Measurements from ENCODE around the gene RNF217. TPM values are rescaled to one million over a fixed set of nuclear protein-coding genes. Genes with fewer than 3 reads are reported as not detected.

RNF217 gene
- total RNA-seq, 1 experiment from 2014 or later, result 12.2 TPM

DNA sequence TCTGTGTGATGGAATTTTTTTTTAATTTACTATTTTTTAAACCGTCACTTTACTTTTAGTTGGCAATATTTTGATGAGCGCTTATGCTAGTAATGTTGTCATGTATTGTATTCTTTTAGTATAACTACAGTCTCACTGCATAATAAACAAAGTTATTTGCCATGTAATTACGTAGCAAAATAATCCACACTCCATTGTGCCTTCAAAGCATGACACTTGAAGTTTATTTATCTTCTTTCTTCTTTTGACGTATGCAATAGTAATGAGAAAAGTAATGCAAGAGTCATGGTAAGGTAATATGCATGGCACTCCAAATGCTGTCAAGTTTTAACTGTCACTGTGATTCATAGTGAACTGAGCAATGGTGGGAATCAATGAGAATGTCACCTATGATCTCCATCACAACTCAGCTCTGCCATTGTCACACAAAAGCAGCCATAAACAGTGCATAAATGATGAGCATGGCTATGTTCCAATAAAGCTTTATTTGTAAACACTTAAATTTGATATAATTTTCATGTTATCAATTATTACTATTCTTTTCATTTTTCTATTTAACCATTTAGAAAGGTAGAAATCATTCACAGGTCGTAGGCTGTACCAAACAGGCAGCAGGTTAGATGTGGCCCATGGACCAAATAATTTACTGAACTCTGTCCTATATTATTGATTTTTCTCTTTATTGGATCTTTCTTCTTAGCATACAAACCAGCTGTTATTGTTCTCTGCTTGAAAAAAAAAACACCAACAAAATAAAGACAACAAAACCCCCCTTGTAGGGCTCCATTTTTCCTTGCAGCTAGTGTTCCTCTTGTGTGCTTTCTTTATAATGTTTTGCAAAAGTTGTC, 27.1 kb downstream of the RNF217 start (continued):
- TF ChIP-seq ZNF317 (CRISPR knock-in tag; IDR thresholded peaks at IDR 0.05; ENCODE audit: borderline replicate concordance, low read depth), result no peak

DNA sequence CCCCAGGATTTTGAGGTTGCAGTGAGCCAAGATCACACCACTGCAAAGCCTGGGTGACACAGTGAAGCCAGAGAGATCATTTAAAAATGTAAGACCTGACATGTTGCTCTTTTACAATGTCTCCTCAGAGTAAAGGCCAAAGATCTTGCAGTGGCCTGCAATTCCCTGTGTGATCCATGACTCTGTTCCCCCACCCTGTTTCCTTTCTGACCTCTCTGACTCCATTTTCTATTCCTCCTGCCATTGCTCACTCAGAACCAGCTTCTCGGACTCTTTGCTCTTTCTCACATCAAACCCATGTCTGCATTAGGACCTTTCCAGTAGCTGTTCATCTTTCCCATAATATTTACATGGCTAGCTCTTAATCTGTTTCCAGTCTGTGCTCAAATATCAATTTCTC, 28.8 kb downstream of the RNF217 start:
- ATAC-seq (no peak), DNase-seq (ENCODE audit: low spot score) (no peak)
- Mint-ChIP-seq H3K4me1 (peaks cover 21% of the 10 kb centered on the region), H3K27me3 (ENCODE audit: low read depth) (no peaks in the 10 kb centered on the region), H3K4me3 (no peak overlapping the region), H3K9me3 (peaks cover 13% of the 10 kb centered on the region), H3K36me3 (peaks cover 12% of the 10 kb centered on the region), H3K27ac (peak overlapping the region; percentile 35; the same call in 1 of the 2 replicates)
- no peak for TF ChIP-seq HMGA2 (CRISPR knock-in tag; IDR thresholded peaks at IDR 0.05)
- no peak for TF ChIP-seq PRRX2 (CRISPR knock-in tag; IDR thresholded peaks at IDR 0.05)
- no peak for TF ChIP-seq SP1 (CRISPR knock-in tag; conservative IDR thresholded peaks at IDR 0.05)
- no peak for TF ChIP-seq NFYB (CRISPR knock-in tag; conservative IDR thresholded peaks at IDR 0.05; ENCODE audit: low read depth)
- ChIA-PET CTCF (no interaction called here), POLR2A (no interaction called here)

DNA sequence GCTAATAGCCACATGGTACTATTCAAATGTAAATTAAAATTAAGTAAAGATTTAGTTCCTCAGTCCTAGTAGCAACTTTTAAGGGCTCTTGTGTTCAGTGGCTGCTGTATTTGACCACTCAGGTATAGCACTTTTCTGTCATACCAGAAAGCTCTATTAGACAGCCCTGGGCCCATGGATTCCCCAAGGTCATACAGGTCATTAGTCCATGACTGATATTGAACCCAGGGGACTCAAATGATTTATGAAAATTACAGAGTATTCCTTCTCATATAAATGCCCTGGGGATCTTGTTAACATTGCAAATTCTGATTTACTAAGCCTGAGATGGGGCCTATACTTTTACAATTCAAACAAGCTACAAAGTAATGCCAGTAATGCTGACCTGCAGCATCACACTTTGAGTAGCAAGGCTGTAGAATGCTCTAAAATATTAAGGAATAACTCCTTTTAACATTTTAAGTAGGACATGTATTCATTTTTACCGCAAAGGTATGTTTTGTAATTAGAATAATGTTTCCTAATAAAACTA, 29.6 kb downstream of the RNF217 start:
- peaks cover 13% of the 10 kb centered on the region for H3K9me3 Mint-ChIP-seq
- no peaks in the 10 kb centered on the region for H3K27me3 Mint-ChIP-seq (ENCODE audit: low read depth)
- CTCF ChIA-PET, result no interaction called here
- H3K36me3 Mint-ChIP-seq, result peaks cover 12% of the 10 kb centered on the region
- H3K27ac Mint-ChIP-seq, result no peak overlapping the region
- no peak overlapping the region for H3K4me3 Mint-ChIP-seq
- ATAC-seq (no peak), DNase-seq (ENCODE audit: low spot score) (no peak)
- no peak for TF ChIP-seq MXD4 (CRISPR knock-in tag; IDR thresholded peaks at IDR 0.05; ENCODE audit: borderline replicate concordance)
- TF ChIP-seq, protein P1, sequence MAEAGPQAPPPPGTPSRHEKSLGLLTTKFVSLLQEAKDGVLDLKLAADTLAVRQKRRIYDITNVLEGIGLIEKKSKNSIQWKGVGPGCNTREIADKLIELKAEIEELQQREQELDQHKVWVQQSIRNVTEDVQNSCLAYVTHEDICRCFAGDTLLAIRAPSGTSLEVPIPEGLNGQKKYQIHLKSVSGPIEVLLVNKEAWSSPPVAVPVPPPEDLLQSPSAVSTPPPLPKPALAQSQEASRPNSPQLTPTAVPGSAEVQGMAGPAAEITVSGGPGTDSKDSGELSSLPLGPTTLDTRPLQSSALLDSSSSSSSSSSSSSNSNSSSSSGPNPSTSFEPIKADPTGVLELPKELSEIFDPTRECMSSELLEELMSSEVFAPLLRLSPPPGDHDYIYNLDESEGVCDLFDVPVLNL (CRISPR knock-in tag; IDR thresholded peaks at IDR 0.05; ENCODE audit: borderline replicate concordance, low read depth), result no peak
- H3K4me1 Mint-ChIP-seq, result peaks cover 21% of the 10 kb centered on the region
- POLR2A ChIA-PET, result no interaction called here

DNA sequence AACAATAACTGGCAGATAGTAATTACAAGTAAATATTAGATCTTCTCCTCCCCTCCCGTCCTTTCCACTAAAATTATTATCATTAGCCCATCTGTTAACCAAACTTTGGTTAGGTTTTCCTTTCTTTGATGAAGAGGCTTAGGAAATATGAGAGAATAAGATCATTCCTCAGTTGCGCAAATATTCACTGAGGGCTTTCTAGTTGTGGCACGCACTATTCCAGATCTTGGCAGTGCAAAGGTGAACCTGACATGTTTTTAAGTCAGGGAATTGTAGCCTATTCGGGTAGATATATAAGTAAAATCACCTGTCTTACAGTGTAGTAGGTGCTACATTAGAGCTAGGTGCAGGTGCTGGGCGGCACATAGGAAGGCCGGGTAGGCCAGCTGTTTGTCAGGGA, 31.1 kb downstream of the RNF217 start:
- TF ChIP-seq, protein P2, sequence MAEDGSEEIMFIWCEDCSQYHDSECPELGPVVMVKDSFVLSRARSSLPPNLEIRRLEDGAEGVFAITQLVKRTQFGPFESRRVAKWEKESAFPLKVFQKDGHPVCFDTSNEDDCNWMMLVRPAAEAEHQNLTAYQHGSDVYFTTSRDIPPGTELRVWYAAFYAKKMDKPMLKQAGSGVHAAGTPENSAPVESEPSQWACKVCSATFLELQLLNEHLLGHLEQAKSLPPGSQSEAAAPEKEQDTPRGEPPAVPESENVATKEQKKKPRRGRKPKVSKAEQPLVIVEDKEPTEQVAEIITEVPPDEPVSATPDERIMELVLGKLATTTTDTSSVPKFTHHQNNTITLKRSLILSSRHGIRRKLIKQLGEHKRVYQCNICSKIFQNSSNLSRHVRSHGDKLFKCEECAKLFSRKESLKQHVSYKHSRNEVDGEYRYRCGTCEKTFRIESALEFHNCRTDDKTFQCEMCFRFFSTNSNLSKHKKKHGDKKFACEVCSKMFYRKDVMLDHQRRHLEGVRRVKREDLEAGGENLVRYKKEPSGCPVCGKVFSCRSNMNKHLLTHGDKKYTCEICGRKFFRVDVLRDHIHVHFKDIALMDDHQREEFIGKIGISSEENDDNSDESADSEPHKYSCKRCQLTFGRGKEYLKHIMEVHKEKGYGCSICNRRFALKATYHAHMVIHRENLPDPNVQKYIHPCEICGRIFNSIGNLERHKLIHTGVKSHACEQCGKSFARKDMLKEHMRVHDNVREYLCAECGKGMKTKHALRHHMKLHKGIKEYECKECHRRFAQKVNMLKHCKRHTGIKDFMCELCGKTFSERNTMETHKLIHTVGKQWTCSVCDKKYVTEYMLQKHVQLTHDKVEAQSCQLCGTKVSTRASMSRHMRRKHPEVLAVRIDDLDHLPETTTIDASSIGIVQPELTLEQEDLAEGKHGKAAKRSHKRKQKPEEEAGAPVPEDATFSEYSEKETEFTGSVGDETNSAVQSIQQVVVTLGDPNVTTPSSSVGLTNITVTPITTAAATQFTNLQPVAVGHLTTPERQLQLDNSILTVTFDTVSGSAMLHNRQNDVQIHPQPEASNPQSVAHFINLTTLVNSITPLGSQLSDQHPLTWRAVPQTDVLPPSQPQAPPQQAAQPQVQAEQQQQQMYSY (CRISPR knock-in tag; IDR thresholded peaks at IDR 0.05), result no peak
- TF ChIP-seq, protein P3, sequence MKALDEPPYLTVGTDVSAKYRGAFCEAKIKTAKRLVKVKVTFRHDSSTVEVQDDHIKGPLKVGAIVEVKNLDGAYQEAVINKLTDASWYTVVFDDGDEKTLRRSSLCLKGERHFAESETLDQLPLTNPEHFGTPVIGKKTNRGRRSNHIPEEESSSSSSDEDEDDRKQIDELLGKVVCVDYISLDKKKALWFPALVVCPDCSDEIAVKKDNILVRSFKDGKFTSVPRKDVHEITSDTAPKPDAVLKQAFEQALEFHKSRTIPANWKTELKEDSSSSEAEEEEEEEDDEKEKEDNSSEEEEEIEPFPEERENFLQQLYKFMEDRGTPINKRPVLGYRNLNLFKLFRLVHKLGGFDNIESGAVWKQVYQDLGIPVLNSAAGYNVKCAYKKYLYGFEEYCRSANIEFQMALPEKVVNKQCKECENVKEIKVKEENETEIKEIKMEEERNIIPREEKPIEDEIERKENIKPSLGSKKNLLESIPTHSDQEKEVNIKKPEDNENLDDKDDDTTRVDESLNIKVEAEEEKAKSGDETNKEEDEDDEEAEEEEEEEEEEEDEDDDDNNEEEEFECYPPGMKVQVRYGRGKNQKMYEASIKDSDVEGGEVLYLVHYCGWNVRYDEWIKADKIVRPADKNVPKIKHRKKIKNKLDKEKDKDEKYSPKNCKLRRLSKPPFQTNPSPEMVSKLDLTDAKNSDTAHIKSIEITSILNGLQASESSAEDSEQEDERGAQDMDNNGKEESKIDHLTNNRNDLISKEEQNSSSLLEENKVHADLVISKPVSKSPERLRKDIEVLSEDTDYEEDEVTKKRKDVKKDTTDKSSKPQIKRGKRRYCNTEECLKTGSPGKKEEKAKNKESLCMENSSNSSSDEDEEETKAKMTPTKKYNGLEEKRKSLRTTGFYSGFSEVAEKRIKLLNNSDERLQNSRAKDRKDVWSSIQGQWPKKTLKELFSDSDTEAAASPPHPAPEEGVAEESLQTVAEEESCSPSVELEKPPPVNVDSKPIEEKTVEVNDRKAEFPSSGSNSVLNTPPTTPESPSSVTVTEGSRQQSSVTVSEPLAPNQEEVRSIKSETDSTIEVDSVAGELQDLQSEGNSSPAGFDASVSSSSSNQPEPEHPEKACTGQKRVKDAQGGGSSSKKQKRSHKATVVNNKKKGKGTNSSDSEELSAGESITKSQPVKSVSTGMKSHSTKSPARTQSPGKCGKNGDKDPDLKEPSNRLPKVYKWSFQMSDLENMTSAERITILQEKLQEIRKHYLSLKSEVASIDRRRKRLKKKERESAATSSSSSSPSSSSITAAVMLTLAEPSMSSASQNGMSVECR (CRISPR knock-in tag; IDR thresholded peaks at IDR 0.05; ENCODE audit: borderline replicate concordance), result no peak
- TF ChIP-seq NFYB (CRISPR knock-in tag; conservative IDR thresholded peaks at IDR 0.05; ENCODE audit: low read depth), result no peak
- TF ChIP-seq TCF7 (CRISPR knock-in tag; IDR thresholded peaks at IDR 0.05; ENCODE audit: low read depth), result no peak
- Mint-ChIP-seq H3K27me3 (ENCODE audit: low read depth) (no peaks in the 10 kb centered on the region), H3K36me3 (peaks cover under 1% of the 10 kb centered on the region; the same call in 1 of the 2 replicates), H3K4me1 (peaks cover 21% of the 10 kb centered on the region), H3K27ac (peak overlapping the region; percentile 8), H3K9me3 (peaks cover 1% of the 10 kb centered on the region; the same call in 1 of the 2 replicates), H3K4me3 (no peak overlapping the region)
- DNase-seq (ENCODE audit: low spot score), result no peak
- POLR2A ChIA-PET, result interaction anchor here (0.6 kb wide), 1 partner anchor 412 kb away, joined by 4 read pairs; no protein-coding TSS in a partner anchor
- CTCF ChIA-PET, result no interaction called here
- ATAC-seq, result peak; percentile 32; the same call in 1 of the 2 replicates

Measured in WTC11 (cell line).